MCF 10A (cell line): ENCODE measurements around the gene ABCB8. TPM values are rescaled to one million over a fixed set of nuclear protein-coding genes. Genes with fewer than 3 reads are reported as not detected.

Source experiments
- BruUV-seq: library from RNA; stranded (reverse); fragments of 400-500 nt; replicated peaks from 2 replicates; lab custom pipeline; 2021; lab: Mats Ljungman, UMichigan
- CTCF ChIA-PET: fragments of 300-600 bp; sonication (Branson Sonifier 250); formaldehyde crosslinking; extraction: SDS; loops from one replicate; lab custom pipeline; 2021; ENCODE audit warnings: antibody characterized with exemption, inconsistent platforms; lab: Yijun Ruan, JAX
- POLR2A ChIA-PET: fragments of 300-600, 350-650 bp; sonication (Branson Sonifier 250); formaldehyde crosslinking; extraction: SDS; loops from one replicate; lab custom pipeline; 2020; ENCODE audit warnings: antibody characterized with exemption, inconsistent platforms; lab: Yijun Ruan, JAX
- DNase-seq: peaks from one replicate; pipeline ENCODE4 v3.0.0-alpha.2; 2018; ENCODE audit not compliant: unreplicated experiment
- H3K27ac Mint-ChIP-seq: one replicate; pipeline ENCODE4 v1.8.0; 2022; ENCODE audit warnings: mild to moderate bottlenecking, low read depth, mixed read lengths; ENCODE audit not compliant: unreplicated experiment
- H3K27me3 Mint-ChIP-seq: one replicate; pipeline ENCODE4 v1.8.0; 2022; ENCODE audit warnings: mixed read lengths; ENCODE audit not compliant: insufficient read depth, unreplicated experiment
- H3K36me3 Mint-ChIP-seq: one replicate; pipeline ENCODE4 v1.8.0; 2022; ENCODE audit warnings: mild to moderate bottlenecking, moderate library complexity, mixed read lengths; ENCODE audit not compliant: insufficient read depth, unreplicated experiment
- H3K4me1 Mint-ChIP-seq: one replicate; pipeline ENCODE4 v1.8.0; 2022; ENCODE audit warnings: mixed read lengths; ENCODE audit not compliant: insufficient read depth, unreplicated experiment
- H3K4me3 Mint-ChIP-seq: one replicate; pipeline ENCODE4 v1.8.0; 2022; ENCODE audit warnings: mild to moderate bottlenecking, moderate library complexity, mixed read lengths; ENCODE audit not compliant: unreplicated experiment
- H3K9me3 Mint-ChIP-seq: one replicate; pipeline ENCODE4 v1.8.0; 2022; ENCODE audit warnings: mixed read lengths; ENCODE audit not compliant: unreplicated experiment
- intact Hi-C: fragments of 100-400 bp; cut with micrococcal nuclease; formaldehyde crosslinking; loops from 2 replicates; pipeline ENCODE4 v1.14.1; 2022
- total RNA-seq: library from RNA; stranded (reverse); gene quantifications from 2 replicates; pipeline ENCODE4 v1.2.3, GENCODE V29; 2022
- TF ChIP-seq, protein P1 (sequence below): fragments of 200-600 bp; IDR thresholded peaks from one replicate; pipeline ENCODE4 v1.8.0; 2022; ENCODE audit warnings: antibody characterized with exemption, mild to moderate bottlenecking; ENCODE audit not compliant: unreplicated experiment

Gene ABCB8
- total RNA-seq, 1 experiment from 2014 or later = 73.4 TPM

DNA sequence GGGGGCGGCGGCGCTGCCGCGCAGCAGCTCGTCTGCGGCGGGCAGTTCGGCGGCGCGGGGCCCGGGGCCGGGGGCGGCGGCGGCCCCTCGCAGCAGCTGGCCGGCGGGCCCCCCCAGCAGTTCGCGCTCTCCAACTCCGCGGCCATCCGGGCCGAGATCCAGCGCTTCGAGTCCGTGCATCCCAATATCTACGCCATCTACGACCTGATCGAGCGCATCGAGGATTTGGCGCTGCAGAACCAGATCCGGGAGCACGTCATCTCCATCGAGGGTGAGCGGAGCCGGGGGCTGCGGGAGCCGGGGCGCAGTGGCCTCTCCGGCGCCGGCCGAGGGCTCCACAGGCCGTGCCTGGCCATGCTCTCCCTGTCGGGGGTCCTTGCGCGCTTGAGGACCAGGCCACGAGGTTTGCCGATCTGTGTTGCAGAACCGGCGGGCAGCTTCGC lies 58.6 kb downstream of the ABCB8 start:
- CTCF ChIA-PET = interaction anchor here (15.0 kb wide), 1 partner anchor 23 kb away, joined by 315 read pairs; no protein-coding TSS in a partner anchor
- Mint-ChIP-seq H3K4me1 (peaks cover 42% of the 10 kb centered on the region), H3K27ac (no peak overlapping the region), H3K36me3 (peaks cover 20% of the 10 kb centered on the region), H3K4me3 (peak overlapping the region; percentile 77), H3K9me3 (no peaks in the 10 kb centered on the region), H3K27me3 (no peaks in the 10 kb centered on the region)
- intact Hi-C loops = loop anchor here (1.0 kb wide), 1 partner anchor 29 kb away; no protein-coding TSS in a partner anchor
- POLR2A ChIA-PET = interaction anchor here (1.8 to 10.0 kb wide), 4 partner anchors 24 to 58 kb away, joined by 9 to 151 read pairs (median 71); partner anchors contain the start of genes ABCB8, CDK5 and SLC4A2
- TF ChIP-seq, protein P1, sequence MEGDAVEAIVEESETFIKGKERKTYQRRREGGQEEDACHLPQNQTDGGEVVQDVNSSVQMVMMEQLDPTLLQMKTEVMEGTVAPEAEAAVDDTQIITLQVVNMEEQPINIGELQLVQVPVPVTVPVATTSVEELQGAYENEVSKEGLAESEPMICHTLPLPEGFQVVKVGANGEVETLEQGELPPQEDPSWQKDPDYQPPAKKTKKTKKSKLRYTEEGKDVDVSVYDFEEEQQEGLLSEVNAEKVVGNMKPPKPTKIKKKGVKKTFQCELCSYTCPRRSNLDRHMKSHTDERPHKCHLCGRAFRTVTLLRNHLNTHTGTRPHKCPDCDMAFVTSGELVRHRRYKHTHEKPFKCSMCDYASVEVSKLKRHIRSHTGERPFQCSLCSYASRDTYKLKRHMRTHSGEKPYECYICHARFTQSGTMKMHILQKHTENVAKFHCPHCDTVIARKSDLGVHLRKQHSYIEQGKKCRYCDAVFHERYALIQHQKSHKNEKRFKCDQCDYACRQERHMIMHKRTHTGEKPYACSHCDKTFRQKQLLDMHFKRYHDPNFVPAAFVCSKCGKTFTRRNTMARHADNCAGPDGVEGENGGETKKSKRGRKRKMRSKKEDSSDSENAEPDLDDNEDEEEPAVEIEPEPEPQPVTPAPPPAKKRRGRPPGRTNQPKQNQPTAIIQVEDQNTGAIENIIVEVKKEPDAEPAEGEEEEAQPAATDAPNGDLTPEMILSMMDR = no peak
- peak; percentile 45 for DNase-seq
- BruUV-seq = no TSS peak

DNA sequence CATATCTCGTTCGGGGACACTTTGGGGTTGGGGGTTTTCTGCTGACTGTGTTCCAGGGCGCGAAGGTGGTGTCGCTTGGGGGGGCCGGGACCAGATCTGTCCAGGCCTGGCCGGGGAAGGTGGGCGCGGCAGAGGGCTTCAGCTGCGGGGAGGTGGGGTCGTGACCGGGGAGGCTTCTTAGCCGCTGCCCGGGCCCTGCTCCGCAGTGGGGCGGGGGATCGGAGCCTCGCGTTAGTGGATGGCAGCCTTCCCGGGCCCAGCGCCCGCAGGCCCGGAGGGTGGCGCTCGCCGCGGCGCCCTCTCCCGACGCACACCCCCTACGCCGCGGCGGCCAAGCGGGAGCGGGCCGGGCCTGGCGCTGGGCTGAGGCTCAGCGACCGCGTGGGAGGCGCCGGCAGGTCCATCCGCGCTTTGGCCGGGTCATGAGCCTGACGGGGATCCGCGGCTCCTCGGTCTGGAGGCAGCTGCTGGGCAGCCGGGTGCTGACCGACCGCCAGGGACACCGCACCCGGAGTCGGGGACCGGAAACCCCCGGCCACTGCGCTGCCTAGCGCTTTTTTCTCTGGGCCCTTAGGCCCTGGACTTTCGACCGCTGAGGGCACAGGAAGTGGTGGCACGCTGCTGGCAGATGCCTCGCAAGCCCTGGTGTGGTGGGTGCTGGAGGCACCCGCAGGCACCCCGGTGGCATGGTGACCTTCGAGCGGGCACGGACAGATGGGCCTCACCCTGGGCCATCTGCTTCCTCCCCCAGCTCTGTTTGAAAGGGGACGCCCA lies 59.2 kb downstream of the ABCB8 start:
- Mint-ChIP-seq H3K27ac (peak overlapping the region; percentile 88), H3K4me3 (peak overlapping the region; percentile 77), H3K36me3 (peaks cover 18% of the 10 kb centered on the region), H3K4me1 (peaks cover 41% of the 10 kb centered on the region), H3K9me3 (no peaks in the 10 kb centered on the region), H3K27me3 (no peaks in the 10 kb centered on the region)
- TF ChIP-seq, protein P1 = peak; percentile 24
- CTCF ChIA-PET = interaction anchor here (0.6 to 15.0 kb wide), 7 partner anchors 12 to 189 kb away, joined by 3 to 315 read pairs (median 4); no protein-coding TSS in a partner anchor
- intact Hi-C loops = loop anchor here (1.0 to 2.0 kb wide), 3 partner anchors 24 to 59 kb away; partner anchors contain the start of gene ABCB8
- POLR2A ChIA-PET = interaction anchor here (0.9 to 10.0 kb wide), 7 partner anchors 18 to 719 kb away, joined by 3 to 151 read pairs (median 9); partner anchors contain the start of genes ABCB8, ABCF2, CDK5 and REPIN1
- BruUV-seq = no TSS peak
- peak; percentile 59 for DNase-seq

DNA sequence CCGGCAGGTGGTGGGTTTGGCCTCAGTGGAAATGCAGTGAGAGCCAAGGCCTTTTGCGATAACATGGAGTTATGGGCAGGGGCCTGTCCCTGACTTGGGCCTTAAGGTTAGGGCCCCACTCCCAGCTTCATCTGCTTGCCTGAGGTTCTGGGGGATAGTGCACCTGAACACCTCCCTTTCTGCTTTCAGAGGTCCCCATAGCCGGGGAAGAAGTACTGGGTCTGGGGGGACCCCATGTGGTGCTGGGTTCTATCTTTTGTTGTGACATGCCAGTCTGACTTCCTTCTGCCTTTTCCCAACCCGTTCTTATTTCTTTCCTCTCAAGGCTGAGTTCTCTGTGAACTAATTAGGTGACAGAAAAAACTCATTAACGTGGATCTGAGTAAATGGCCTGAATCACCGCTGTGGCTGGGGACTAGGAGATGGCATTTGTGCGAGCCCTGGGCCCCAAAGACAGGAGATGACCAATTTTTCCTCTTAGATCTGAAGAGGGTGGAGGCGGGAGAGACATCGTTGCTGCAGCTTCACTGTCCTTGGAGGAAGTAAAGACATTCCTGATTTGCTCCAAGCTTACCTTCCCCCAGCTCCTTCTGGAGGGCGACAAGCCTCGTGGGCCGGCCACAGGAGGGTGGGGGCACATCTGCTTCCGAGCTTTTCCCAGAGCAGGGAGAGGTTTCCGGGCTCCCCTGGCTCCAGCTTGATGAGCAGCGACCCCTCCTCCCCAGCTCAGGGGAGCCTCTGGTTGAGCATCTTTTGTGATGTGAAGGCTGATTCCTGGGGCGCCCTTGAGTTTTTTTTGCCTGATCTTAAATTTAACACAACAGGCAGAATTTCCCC lies 60.0 kb downstream of the ABCB8 start:
- POLR2A ChIA-PET = interaction anchor here (0.7 to 10.0 kb wide), 8 partner anchors 17 to 1950 kb away, joined by 3 to 151 read pairs (median 8); partner anchors contain the start of genes ABCB8, ABCF2, CDK5 and REPIN1
- peak overlapping the region; percentile 88 for H3K27ac Mint-ChIP-seq
- H3K9me3 Mint-ChIP-seq = no peaks in the 10 kb centered on the region
- BruUV-seq = TSS peak; percentile 53
- peak overlapping the region; percentile 77 for H3K4me3 Mint-ChIP-seq
- intact Hi-C loops = loop anchor here (1.0 to 2.0 kb wide), 2 partner anchors 23 to 59 kb away; partner anchors contain the start of gene ABCB8
- H3K4me1 Mint-ChIP-seq = peaks cover 34% of the 10 kb centered on the region
- no peaks in the 10 kb centered on the region for H3K27me3 Mint-ChIP-seq
- DNase-seq = peak; percentile 36
- TF ChIP-seq, protein P1 = no peak
- peaks cover 11% of the 10 kb centered on the region for H3K36me3 Mint-ChIP-seq
- CTCF ChIA-PET = interaction anchor here (0.6 to 15.0 kb wide), 9 partner anchors 9 to 190 kb away, joined by 3 to 315 read pairs (median 3); no protein-coding TSS in a partner anchor
